Transverse colon (tissue), 4 donors: Measurements from ENCODE around the gene FAM13A. TPM values are rescaled to one million over a fixed set of nuclear protein-coding genes. Genes with fewer than 3 reads are reported as not detected.

Source experiments
- DNase-seq: peaks from one replicate; pipeline ENCODE4 v3.0.0-alpha.2; 2019
- H3K27ac ChIP-seq, 4 donors: fragments of 200-600 bp; sonication (generic); 2 replicates each; pipeline ENCODE4 v1.5.1; 2016 to 2018; ENCODE audit warnings: inconsistent platforms in 4 of 4
- H3K27me3 ChIP-seq: fragments of 200-600 bp; sonication (generic); 2 replicates; pipeline ENCODE4 v1.5.1; 2017; ENCODE audit warnings: inconsistent platforms
- H3K36me3 ChIP-seq, 4 donors: fragments of 200-600 bp; sonication (generic); 2 replicates each; pipeline ENCODE4 v1.5.1; 2017 to 2019; ENCODE audit warnings: inconsistent platforms in 4 of 4
- H3K4me1 ChIP-seq, 4 donors: fragments of 200-600 bp; sonication (generic); 2 replicates each; pipeline ENCODE4 v1.5.1; 2017 to 2020; ENCODE audit warnings: inconsistent platforms in 4 of 4
- H3K4me3 ChIP-seq, 4 donors: fragments of 200-600 bp; sonication (generic); 1 replicate in 1 of 4; 2 replicates in 3 of 4; pipeline versions ENCODE4 v1.5.1 to v1.6.1; 2017 to 2019; ENCODE audit warnings: inconsistent platforms in 4 of 4
- H3K9me3 ChIP-seq, 2 donors: fragments of 200-600 bp; sonication (generic); 2 replicates each; pipeline ENCODE4 v1.5.1; 2017 to 2019; ENCODE audit warnings: inconsistent platforms in 2 of 2
- EP300 ChIP-seq: sonication (generic); formaldehyde crosslinking; IDR thresholded peaks from one replicate; pipeline ENCODE4 v1.6.1; 2017; ENCODE audit warnings: antibody characterized with exemption, low read depth
- POLR2A ChIP-seq: fragments of 450-650 bp; IDR thresholded peaks from one replicate; pipeline ENCODE4 v1.6.1; 2016; ENCODE audit warnings: antibody characterized with exemption, mild to moderate bottlenecking, moderate library complexity
- POLR2AphosphoS5 ChIP-seq, 3 donors: sonication (generic); formaldehyde crosslinking; IDR thresholded peaks; one replicate each; pipeline ENCODE4 v1.6.1; 2016; ENCODE audit warnings: antibody characterized with exemption in 3 of 3
- WGBS, 2 donors: methylation state at CpG; one replicate each; pipeline ENCODE4 v1.1.5; 2018; ENCODE audit warnings: low coverage in 1 of 2; 5-methylcytosine and 5-hydroxymethylcytosine counted together
- in situ Hi-C, 4 donors: fragments of 200-750 bp; cut with MboI; loops; one replicate each; pipeline versions ENCODE4 v1.15.0 to v1.15.1; 2017; ENCODE audit warnings: low sequenced_read_pairs in 3 of 4, low pct_ligation_motif_present in 1 of 4, low pct_unique_long_range_greater_than_20kb in 1 of 4
- intact Hi-C: fragments of 100-400 bp; cut with DNase I; formaldehyde crosslinking; loops from one replicate; pipeline ENCODE4 v1.15.1; 2023; ENCODE audit warnings: low total_unique reads
- total RNA-seq, 4 donors: library from RNA; depleted of rRNA; stranded (reverse); fragments of >200 nt; gene quantifications; one replicate each; pipeline ENCODE4 v1.1.0, GENCODE V29; 2016
- TF ChIP-seq, protein P1 (sequence below), 5 experiments: fragments of 200-600 bp in 3 of 5; fragments of 450-650 bp in 2 of 5; sonication (generic) in 3 of 5; IDR thresholded peaks; 1 replicate in 2 of 5; 2 replicates in 3 of 5; pipeline ENCODE4 v1.5.1; 2016 to 2017; ENCODE audit warnings: antibody characterized with exemption in 5 of 5, inconsistent platforms in 3 of 5, mild to moderate bottlenecking in 2 of 5, moderate library complexity in 1 of 5

Gene FAM13A
- total RNA-seq, 4 donors from 2014 or later = 57.6 to 88.6 (median 67.6) TPM

DNA sequence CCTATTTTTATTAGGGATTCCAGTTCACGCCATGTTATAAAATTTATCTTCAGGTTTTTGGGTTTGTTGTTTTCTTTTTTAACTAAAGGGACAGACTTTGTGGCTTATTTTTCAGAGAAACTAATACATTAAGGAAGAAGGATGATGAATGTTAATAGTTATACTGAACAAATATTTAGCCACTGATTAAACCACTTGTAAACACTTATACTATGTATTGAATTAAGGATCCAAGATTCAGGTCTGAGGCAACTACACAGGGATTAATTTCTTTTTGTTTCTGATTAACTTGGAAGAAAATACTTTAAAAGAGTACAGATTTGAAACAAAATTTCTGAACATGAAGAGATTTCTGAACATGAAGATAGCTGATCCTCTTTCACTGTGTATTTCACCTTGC is 276.6 kb downstream of the FAM13A start:
- Histone ChIP-seq H3K4me3 (no peak overlapping the region), H3K36me3 (peaks cover 0 to 54% (median 12%) of the 10 kb centered on the region in 4 donors)
- in situ Hi-C loops = no loop called here

DNA sequence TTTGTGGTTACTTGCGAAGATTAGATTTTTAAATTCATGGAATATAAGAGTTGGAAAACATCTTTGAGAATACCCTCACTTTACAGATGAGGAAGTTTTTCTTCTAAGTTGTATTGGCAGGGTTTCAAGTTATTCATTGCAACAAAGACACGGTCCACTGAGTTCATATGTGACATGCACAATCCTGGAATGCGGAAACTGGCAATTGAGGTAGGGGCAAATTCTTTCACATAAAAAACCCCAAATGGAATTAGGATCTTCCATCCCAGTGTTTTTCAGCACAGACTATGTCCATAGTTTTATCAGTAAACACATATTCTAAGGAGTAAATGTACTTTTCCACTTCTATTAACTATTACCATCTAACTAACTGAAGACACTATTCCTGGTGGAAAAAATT is 277.6 kb downstream of the FAM13A start:
- Histone ChIP-seq H3K4me1 (no peaks in the 10 kb centered on the region), H3K9me3 (no peaks in the 10 kb centered on the region), H3K4me3 (no peak overlapping the region), H3K36me3 (peaks cover 0 to 50% (median 11%) of the 10 kb centered on the region in 4 donors), H3K27me3 (no peaks in the 10 kb centered on the region), H3K27ac (no peak overlapping the region)
- TF ChIP-seq, protein P1, sequence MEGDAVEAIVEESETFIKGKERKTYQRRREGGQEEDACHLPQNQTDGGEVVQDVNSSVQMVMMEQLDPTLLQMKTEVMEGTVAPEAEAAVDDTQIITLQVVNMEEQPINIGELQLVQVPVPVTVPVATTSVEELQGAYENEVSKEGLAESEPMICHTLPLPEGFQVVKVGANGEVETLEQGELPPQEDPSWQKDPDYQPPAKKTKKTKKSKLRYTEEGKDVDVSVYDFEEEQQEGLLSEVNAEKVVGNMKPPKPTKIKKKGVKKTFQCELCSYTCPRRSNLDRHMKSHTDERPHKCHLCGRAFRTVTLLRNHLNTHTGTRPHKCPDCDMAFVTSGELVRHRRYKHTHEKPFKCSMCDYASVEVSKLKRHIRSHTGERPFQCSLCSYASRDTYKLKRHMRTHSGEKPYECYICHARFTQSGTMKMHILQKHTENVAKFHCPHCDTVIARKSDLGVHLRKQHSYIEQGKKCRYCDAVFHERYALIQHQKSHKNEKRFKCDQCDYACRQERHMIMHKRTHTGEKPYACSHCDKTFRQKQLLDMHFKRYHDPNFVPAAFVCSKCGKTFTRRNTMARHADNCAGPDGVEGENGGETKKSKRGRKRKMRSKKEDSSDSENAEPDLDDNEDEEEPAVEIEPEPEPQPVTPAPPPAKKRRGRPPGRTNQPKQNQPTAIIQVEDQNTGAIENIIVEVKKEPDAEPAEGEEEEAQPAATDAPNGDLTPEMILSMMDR (IDR thresholded peaks at IDR 0.05) = no peak
- TF ChIP-seq EP300 = no peak
- no peak for TF ChIP-seq POLR2AphosphoS5 (IDR thresholded peaks at IDR 0.05)
- TF ChIP-seq POLR2A = no peak
- in situ Hi-C loops (no loop called here), intact Hi-C loops (no loop called here)
- 67 to 72% methylated on average over 3 of the region's 3 CpGs for WGBS, 2 donors
- DNase-seq = no peak

More for the DNA sequence above, 276.6 kb downstream of the FAM13A start:
- intact Hi-C loops = no loop called here
- Histone ChIP-seq H3K27me3 (no peaks in the 10 kb centered on the region), H3K4me1 (no peaks in the 10 kb centered on the region), H3K27ac (no peak overlapping the region), H3K9me3 (no peaks in the 10 kb centered on the region)
- TF ChIP-seq POLR2A = no peak
- no peak for TF ChIP-seq EP300
- TF ChIP-seq POLR2AphosphoS5 (IDR thresholded peaks at IDR 0.05) = no peak
- TF ChIP-seq, protein P1 (IDR thresholded peaks at IDR 0.05) = no peak
- WGBS, 2 donors = 92% methylated on average over 1 of the region's 1 CpG
- no peak for DNase-seq

DNA sequence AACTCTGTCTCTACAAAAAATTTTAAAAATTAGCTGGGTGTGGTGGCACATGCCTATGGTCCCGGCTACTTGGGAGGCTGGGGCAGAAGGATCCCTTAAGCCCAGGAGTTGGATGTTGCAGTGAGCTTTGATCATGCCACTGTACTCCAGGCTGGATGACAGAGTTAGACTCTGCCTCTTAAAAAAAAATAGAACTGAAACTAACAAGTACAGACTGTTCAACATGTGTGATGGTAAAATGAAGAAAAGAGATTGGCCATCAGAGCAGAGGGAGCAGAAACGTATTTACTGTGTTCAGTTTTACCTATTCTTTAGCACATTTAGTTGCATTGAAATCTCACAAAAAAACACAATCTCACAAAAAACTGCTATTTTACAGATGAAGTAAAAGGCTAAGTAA is 281.5 kb downstream of the FAM13A start:
- DNase-seq = no peak
- WGBS, 2 donors = 88 to 93% methylated on average over 2 of the region's 2 CpGs
- H3K4me3 ChIP-seq = no peak overlapping the region
- TF ChIP-seq POLR2AphosphoS5 (IDR thresholded peaks at IDR 0.05) (no peak), POLR2A (no peak), EP300 (no peak)
- TF ChIP-seq, protein P1 (IDR thresholded peaks at IDR 0.05) = no peak
- H3K4me1 ChIP-seq = no peaks in the 10 kb centered on the region
- in situ Hi-C loops (no loop called here), intact Hi-C loops (no loop called here)
- H3K27ac ChIP-seq = no peak overlapping the region
- peaks cover 0 to 26% (median 5%) of the 10 kb centered on the region in 4 donors for H3K36me3 ChIP-seq
- H3K27me3 ChIP-seq = no peaks in the 10 kb centered on the region
- no peaks in the 10 kb centered on the region for H3K9me3 ChIP-seq

DNA sequence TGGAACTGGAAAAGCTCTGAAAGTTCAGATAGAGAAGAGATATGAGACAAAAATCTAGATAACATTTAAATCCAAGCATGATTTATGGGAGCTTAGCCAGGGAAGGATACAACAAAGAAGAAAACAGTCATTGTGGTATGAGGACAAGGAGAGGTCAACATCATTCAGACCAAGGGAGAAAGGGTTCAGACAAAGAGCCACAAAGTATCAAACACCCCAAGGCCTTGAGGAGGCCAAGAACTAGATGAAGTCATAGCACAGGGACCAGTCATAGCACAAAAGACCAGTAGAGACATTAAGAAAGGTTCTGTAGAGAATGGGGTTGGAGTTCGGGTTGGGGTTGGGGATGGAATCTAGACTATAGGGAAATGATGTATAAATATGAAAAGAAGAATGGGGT is 282.0 kb downstream of the FAM13A start:
- intact Hi-C loops (no loop called here), in situ Hi-C loops (no loop called here)
- Histone ChIP-seq H3K27ac (no peak overlapping the region), H3K27me3 (no peaks in the 10 kb centered on the region), H3K4me3 (no peak overlapping the region), H3K9me3 (no peaks in the 10 kb centered on the region), H3K36me3 (peaks cover 0 to 21% (median 3%) of the 10 kb centered on the region in 4 donors), H3K4me1 (no peaks in the 10 kb centered on the region)
- no peak for TF ChIP-seq POLR2AphosphoS5 (IDR thresholded peaks at IDR 0.05)
- no peak for TF ChIP-seq POLR2A
- TF ChIP-seq, protein P1 (IDR thresholded peaks at IDR 0.05) = no peak
- TF ChIP-seq EP300 = no peak
- 89 to 100% methylated on average over 1 of the region's 1 CpG for WGBS, 2 donors
- DNase-seq = no peak
